Gastroesophageal sphincter (tissue), 4 donors: ENCODE data around the gene FBXO31. TPM values are rescaled to one million over a fixed set of nuclear protein-coding genes. Genes with fewer than 3 reads are reported as not detected.

Experiments
- ATAC-seq: fragments of 150-250 bp; one replicate; pipeline ENCODE4 v1.9.1; 2016; ENCODE audit warnings: mild to moderate bottlenecking, moderate library complexity
- H3K27ac ChIP-seq, 4 donors: fragments of 200-600 bp; sonication (generic) in 3 of 4; 1 replicate in 3 of 4; 2 replicates in 1 of 4; pipeline ENCODE4 v1.5.1; 2016 to 2019
- H3K27me3 ChIP-seq: fragments of 200-600 bp; sonication (generic); one replicate; pipeline ENCODE4 v1.5.1; 2019
- H3K36me3 ChIP-seq, 2 donors: fragments of 200-600 bp; sonication (generic); one replicate each; pipeline ENCODE4 v1.5.1; 2019; ENCODE audit warnings: control low read depth in 1 of 2
- H3K4me1 ChIP-seq, 3 donors: fragments of 200-600 bp; sonication (generic); 1 replicate in 2 of 3; 2 replicates in 1 of 3; pipeline ENCODE4 v1.5.1; 2016 to 2019; ENCODE audit warnings: control low read depth in 2 of 3
- H3K4me3 ChIP-seq, 2 donors: fragments of 200-600 bp; sonication (generic); one replicate each; pipeline ENCODE4 v1.5.1; 2019; ENCODE audit warnings: mild to moderate bottlenecking in 1 of 2, moderate library complexity in 1 of 2
- H3K9me3 ChIP-seq, 3 donors: fragments of 200-600 bp; sonication (generic); one replicate each; pipeline ENCODE4 v1.5.1; 2017 to 2019; ENCODE audit warnings: control low read depth in 2 of 3
- CTCF ChIP-seq, 4 experiments: fragments of 200-600 bp in 2 of 4; fragments of 450-650 bp in 2 of 4; sonication (generic) in 1 of 4; IDR thresholded peaks; one replicate each; pipeline ENCODE4 v1.5.1; 2017 to 2019; ENCODE audit warnings: antibody characterized with exemption in 4 of 4, mild to moderate bottlenecking in 2 of 4, moderate library complexity in 2 of 4
- EP300 ChIP-seq: sonication (generic); formaldehyde crosslinking; IDR thresholded peaks from one replicate; pipeline ENCODE4 v1.6.1; 2017; ENCODE audit warnings: antibody characterized with exemption, mild to moderate bottlenecking
- POLR2A ChIP-seq, 2 donors: fragments of 450-650 bp; IDR thresholded peaks; one replicate each; pipeline ENCODE4 v1.6.1; 2017; ENCODE audit warnings: antibody characterized with exemption in 2 of 2, mild to moderate bottlenecking in 2 of 2, moderate library complexity in 1 of 2
- POLR2AphosphoS5 ChIP-seq: sonication (generic); formaldehyde crosslinking; IDR thresholded peaks from one replicate; pipeline ENCODE4 v1.6.1; 2017; ENCODE audit warnings: antibody characterized with exemption
- WGBS, 2 donors: methylation state at CpG; one replicate each; pipeline ENCODE4 v1.1.5; 2018; ENCODE audit warnings: low coverage in 1 of 2; 5-methylcytosine and 5-hydroxymethylcytosine counted together
- total RNA-seq, 4 donors: library from RNA; depleted of rRNA; stranded (reverse); fragments of >200 nt; gene quantifications; one replicate each; pipeline ENCODE4 v1.1.0, GENCODE V29; 2016

Gene FBXO31
- total RNA-seq, 4 donors from 2014 or later = 69.2 to 141 (median 85.1) TPM

GRCh38 chr16:87368029-87368770 lies 15.4 kb downstream of the FBXO31 start:
- Histone ChIP-seq H3K4me3 (no peak overlapping the region), H3K27me3 (no peaks in the 10 kb centered on the region), H3K27ac (peak overlapping the region in 1 of 4 donors; percentile 35), H3K9me3 (no peaks in the 10 kb centered on the region), H3K36me3 (peaks cover 0 to 16% of the 10 kb centered on the region in 2 donors), H3K4me1 (peaks cover 0 to 88% (median 23%) of the 10 kb centered on the region in 3 donors)
- 50 to 63% methylated on average over 3 to 5 of the region's 5 CpGs for WGBS, 2 donors
- peak; percentile 29 for ATAC-seq
- TF ChIP-seq POLR2AphosphoS5 (peak; percentile 9), EP300 (no peak)

GRCh38 chr16:87367529-87367928 lies 16.0 kb downstream of the FBXO31 start:
- whole genome bisulfite sequencing, 2 donors = 65% methylated on average over 9 of the region's 9 CpGs; no CpG with 5 or more reads in 1 of the 2 donors
- H3K4me3 ChIP-seq = no peak overlapping the region
- TF ChIP-seq EP300 (no peak), POLR2A (IDR thresholded peaks at IDR 0.05) (no peak), POLR2AphosphoS5 (no peak), CTCF (IDR thresholded peaks at IDR 0.05) (no peak)
- no peaks in the 10 kb centered on the region for H3K9me3 ChIP-seq
- ATAC-seq = no peak
- H3K27ac ChIP-seq = peak overlapping the region in 1 of 4 donors; percentile 27
- H3K4me1 ChIP-seq = peaks cover 0 to 89% (median 26%) of the 10 kb centered on the region in 3 donors
- H3K27me3 ChIP-seq = no peaks in the 10 kb centered on the region
- peaks cover 0 to 20% of the 10 kb centered on the region in 2 donors for H3K36me3 ChIP-seq

- no peak for ATAC-seq
- Histone ChIP-seq H3K4me3 (no peak overlapping the region), H3K9me3 (no peaks in the 10 kb centered on the region), H3K4me1 (peaks cover 0 to 91% (median 27%) of the 10 kb centered on the region in 3 donors), H3K27ac (peak overlapping the region in 1 of 4 donors; percentile 27), H3K36me3 (peaks cover 0 to 26% of the 10 kb centered on the region in 2 donors), H3K27me3 (no peaks in the 10 kb centered on the region)
- TF ChIP-seq CTCF (IDR thresholded peaks at IDR 0.05) (no peak), EP300 (no peak), POLR2AphosphoS5 (no peak), POLR2A (IDR thresholded peaks at IDR 0.05) (no peak)
- 80% methylated on average over 1 of the region's 1 CpG; no CpG with 5 or more reads in 1 of the 2 donors for WGBS, 2 donors
These were observed 16.6 kb downstream of the FBXO31 start for GRCh38 chr16:87366930-87367329.

GRCh38 chr16:87366288-87366687 lies 17.3 kb downstream of the FBXO31 start:
- ATAC-seq = no peak
- Histone ChIP-seq H3K27ac (no peak overlapping the region), H3K9me3 (no peaks in the 10 kb centered on the region), H3K4me1 (peaks cover 0 to 84% (median 26%) of the 10 kb centered on the region in 3 donors), H3K36me3 (peaks cover 0 to 32% of the 10 kb centered on the region in 2 donors), H3K4me3 (no peak overlapping the region), H3K27me3 (no peaks in the 10 kb centered on the region)
- TF ChIP-seq POLR2A (IDR thresholded peaks at IDR 0.05) = no peak
- no peak for TF ChIP-seq POLR2AphosphoS5
- no peak for TF ChIP-seq EP300
- TF ChIP-seq CTCF (IDR thresholded peaks at IDR 0.05) = no peak
- 80 to 100% methylated on average over 1 to 2 of the region's 4 CpGs for WGBS, 2 donors

GRCh38 chr16:87365021-87365713 lies 18.4 kb downstream of the FBXO31 start:
- 83 to 86% methylated on average over 5 to 8 of the region's 13 CpGs for WGBS, 2 donors
- Histone ChIP-seq H3K36me3 (peaks cover 0 to 43% of the 10 kb centered on the region in 2 donors), H3K4me1 (peaks cover 0 to 73% (median 19%) of the 10 kb centered on the region in 3 donors)

More at GRCh38 chr16:87365021-87365713, 18.4 kb downstream of the FBXO31 start:
- Histone ChIP-seq H3K4me3 (no peak overlapping the region), H3K9me3 (no peaks in the 10 kb centered on the region), H3K27me3 (no peaks in the 10 kb centered on the region), H3K27ac (peak overlapping the region in 2 of 4 donors; percentile 44 to 82)
- TF ChIP-seq POLR2A (IDR thresholded peaks at IDR 0.05) = no peak
- no peak for TF ChIP-seq POLR2AphosphoS5
- TF ChIP-seq EP300 = no peak
- ATAC-seq = no peak
